Measurements from ENCODE around the gene C8G. TPM values are rescaled to one million over a fixed set of nuclear protein-coding genes. Genes with fewer than 3 reads are reported as not detected.

C8G gene
- total RNA-seq, 1 experiment from 2014 or later, result 2.1 TPM

DNA sequence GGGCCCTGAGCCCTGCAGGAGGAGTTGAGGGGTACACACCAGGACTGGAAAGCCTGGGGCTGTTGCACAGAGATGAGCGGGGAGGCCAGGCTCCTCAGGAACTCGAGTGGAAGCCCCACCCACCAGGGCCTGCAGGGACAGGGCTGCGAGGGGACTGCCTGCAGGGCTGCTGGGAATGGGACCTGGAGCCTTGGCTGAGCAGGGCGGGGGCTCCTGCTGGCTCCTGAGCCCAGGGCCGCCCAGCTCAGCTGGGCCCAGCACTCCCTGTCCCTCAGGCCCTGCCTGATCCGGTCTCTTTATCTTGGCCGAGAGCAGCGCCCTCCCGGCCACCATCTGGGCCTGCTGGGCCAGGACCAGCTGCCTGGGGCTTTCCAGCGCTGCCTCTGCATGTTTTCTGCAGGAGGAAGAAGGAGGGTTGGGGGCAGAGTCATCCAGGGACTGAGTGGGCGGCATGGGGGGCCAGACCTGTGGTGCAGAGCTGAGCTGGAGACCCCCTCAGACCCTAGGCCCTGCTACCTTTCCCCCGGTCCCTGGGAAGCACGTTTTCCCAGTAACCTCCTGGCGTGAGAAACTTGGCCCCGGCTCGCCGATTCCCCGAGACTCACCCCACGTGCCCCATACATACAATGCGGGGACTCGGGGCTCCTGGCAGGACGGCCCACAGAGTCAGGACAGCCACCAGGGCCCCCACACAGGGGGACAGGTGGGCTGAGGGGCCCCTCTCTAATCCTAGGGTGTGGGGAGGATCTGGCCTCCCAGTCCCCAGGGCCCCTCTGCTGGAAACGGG lies 16.4 kb downstream of the C8G start:
- ChIA-PET CTCF (no interaction called here), RAD21 (ENCODE audit: low non-redundant PET in 1 of 2, low total read pairs in 2 of 2, uncharacterized antibody in 2 of 2, unreplicated experiment in 2 of 2) (no interaction called here), POLR2A (no interaction called here)
- no peaks in the 10 kb centered on the region for H3K79me2 ChIP-seq (ENCODE audit: insufficient read depth, low read length)
- no TSS peak for BruUV-seq (replicated peaks)
- DNase-seq (ENCODE audit: low read depth, low spot score) (no peak), ATAC-seq (no peak)
- intact Hi-C loops (cut with micrococcal nuclease), result no loop called here
- no peak overlapping the region for H3K9ac ChIP-seq (ENCODE audit: low read length)
- no peak for TF ChIP-seq FOSL1 (IDR thresholded peaks at IDR 0.05; ENCODE audit: low read depth)
- TF ChIP-seq SRF (IDR thresholded peaks at IDR 0.05; ENCODE audit: low read depth), result no peak
- no peak for TF ChIP-seq YY1 (IDR thresholded peaks at IDR 0.05; ENCODE audit: extremely low read depth, insufficient replicate concordance, low read depth, low read length)
- TF ChIP-seq, protein P1, sequence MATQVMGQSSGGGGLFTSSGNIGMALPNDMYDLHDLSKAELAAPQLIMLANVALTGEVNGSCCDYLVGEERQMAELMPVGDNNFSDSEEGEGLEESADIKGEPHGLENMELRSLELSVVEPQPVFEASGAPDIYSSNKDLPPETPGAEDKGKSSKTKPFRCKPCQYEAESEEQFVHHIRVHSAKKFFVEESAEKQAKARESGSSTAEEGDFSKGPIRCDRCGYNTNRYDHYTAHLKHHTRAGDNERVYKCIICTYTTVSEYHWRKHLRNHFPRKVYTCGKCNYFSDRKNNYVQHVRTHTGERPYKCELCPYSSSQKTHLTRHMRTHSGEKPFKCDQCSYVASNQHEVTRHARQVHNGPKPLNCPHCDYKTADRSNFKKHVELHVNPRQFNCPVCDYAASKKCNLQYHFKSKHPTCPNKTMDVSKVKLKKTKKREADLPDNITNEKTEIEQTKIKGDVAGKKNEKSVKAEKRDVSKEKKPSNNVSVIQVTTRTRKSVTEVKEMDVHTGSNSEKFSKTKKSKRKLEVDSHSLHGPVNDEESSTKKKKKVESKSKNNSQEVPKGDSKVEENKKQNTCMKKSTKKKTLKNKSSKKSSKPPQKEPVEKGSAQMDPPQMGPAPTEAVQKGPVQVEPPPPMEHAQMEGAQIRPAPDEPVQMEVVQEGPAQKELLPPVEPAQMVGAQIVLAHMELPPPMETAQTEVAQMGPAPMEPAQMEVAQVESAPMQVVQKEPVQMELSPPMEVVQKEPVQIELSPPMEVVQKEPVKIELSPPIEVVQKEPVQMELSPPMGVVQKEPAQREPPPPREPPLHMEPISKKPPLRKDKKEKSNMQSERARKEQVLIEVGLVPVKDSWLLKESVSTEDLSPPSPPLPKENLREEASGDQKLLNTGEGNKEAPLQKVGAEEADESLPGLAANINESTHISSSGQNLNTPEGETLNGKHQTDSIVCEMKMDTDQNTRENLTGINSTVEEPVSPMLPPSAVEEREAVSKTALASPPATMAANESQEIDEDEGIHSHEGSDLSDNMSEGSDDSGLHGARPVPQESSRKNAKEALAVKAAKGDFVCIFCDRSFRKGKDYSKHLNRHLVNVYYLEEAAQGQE (IDR thresholded peaks at IDR 0.05; ENCODE audit: low read depth), result no peak
- TF ChIP-seq JUND (IDR thresholded peaks at IDR 0.05), result no peak
- TF ChIP-seq, protein P2, sequence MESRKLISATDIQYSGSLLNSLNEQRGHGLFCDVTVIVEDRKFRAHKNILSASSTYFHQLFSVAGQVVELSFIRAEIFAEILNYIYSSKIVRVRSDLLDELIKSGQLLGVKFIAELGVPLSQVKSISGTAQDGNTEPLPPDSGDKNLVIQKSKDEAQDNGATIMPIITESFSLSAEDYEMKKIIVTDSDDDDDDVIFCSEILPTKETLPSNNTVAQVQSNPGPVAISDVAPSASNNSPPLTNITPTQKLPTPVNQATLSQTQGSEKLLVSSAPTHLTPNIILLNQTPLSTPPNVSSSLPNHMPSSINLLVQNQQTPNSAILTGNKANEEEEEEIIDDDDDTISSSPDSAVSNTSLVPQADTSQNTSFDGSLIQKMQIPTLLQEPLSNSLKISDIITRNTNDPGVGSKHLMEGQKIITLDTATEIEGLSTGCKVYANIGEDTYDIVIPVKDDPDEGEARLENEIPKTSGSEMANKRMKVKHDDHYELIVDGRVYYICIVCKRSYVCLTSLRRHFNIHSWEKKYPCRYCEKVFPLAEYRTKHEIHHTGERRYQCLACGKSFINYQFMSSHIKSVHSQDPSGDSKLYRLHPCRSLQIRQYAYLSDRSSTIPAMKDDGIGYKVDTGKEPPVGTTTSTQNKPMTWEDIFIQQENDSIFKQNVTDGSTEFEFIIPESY (IDR thresholded peaks at IDR 0.05; ENCODE audit: extremely low read depth, insufficient replicate concordance, low read length), result no peak
- no peak for TF ChIP-seq EZH2phosphoT487 (IDR thresholded peaks at IDR 0.05; ENCODE audit: borderline replicate concordance)
- TF ChIP-seq RAD21 (IDR thresholded peaks at IDR 0.05; ENCODE audit: low read depth), result no peak
- TF ChIP-seq TCF7L2 (IDR thresholded peaks at IDR 0.05; ENCODE audit: borderline replicate concordance, extremely low read depth, insufficient read depth, insufficient read length), result no peak
- TF ChIP-seq, protein P3, sequence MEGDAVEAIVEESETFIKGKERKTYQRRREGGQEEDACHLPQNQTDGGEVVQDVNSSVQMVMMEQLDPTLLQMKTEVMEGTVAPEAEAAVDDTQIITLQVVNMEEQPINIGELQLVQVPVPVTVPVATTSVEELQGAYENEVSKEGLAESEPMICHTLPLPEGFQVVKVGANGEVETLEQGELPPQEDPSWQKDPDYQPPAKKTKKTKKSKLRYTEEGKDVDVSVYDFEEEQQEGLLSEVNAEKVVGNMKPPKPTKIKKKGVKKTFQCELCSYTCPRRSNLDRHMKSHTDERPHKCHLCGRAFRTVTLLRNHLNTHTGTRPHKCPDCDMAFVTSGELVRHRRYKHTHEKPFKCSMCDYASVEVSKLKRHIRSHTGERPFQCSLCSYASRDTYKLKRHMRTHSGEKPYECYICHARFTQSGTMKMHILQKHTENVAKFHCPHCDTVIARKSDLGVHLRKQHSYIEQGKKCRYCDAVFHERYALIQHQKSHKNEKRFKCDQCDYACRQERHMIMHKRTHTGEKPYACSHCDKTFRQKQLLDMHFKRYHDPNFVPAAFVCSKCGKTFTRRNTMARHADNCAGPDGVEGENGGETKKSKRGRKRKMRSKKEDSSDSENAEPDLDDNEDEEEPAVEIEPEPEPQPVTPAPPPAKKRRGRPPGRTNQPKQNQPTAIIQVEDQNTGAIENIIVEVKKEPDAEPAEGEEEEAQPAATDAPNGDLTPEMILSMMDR (IDR thresholded peaks at IDR 0.05 in 2 of 3, conservative IDR thresholded peaks at IDR 0.05 in 1 of 3; ENCODE audit: borderline replicate concordance in 1 of 3, insufficient read depth in 1 of 3, low read depth in 2 of 3, low read length in 2 of 3), result no peak
- no peak overlapping the region for H3K4me2 ChIP-seq (ENCODE audit: low read length)
- no peaks in the 10 kb centered on the region for H4K20me1 ChIP-seq (ENCODE audit: insufficient read depth)
- H3K9me2 ChIP-seq (ENCODE audit: insufficient read depth), result no peaks in the 10 kb centered on the region
- no peak overlapping the region for H3K4me3 ChIP-seq (replicated peaks in 1 of 2; ENCODE audit: low read depth in 1 of 2, low read length in 2 of 2)
- no peak overlapping the region for H3K27ac ChIP-seq (ENCODE audit: low read depth, low read length)
- H3K9me3 ChIP-seq (ENCODE audit: control insufficient read depth in 1 of 2, insufficient read depth in 1 of 2, low read depth in 1 of 2, low read length in 2 of 2), result no peaks in the 10 kb centered on the region
- H2AFZ ChIP-seq (ENCODE audit: low read depth, low read length, poor library complexity, severe bottlenecking), result no peak overlapping the region
- no peaks in the 10 kb centered on the region for H3K36me3 ChIP-seq (ENCODE audit: control insufficient read depth in 1 of 2, insufficient read depth in 2 of 2, low read length in 2 of 2)
- H3K4me1 ChIP-seq (ENCODE audit: control insufficient read depth in 1 of 2, insufficient read depth in 2 of 2, low read length in 2 of 2), result peaks cover 11 to 28% of the 10 kb centered on the region in 2 experiments
- no peaks in the 10 kb centered on the region for H3K27me3 ChIP-seq (ENCODE audit: insufficient read depth, low read length)
